ENCODE measurements around the gene ZNF23. TPM values are rescaled to one million over a fixed set of nuclear protein-coding genes. Genes with fewer than 3 reads are reported as not detected.

Gene ZNF23
- total RNA-seq, 1 experiment from 2014 or later, result 11.1 TPM

DNA sequence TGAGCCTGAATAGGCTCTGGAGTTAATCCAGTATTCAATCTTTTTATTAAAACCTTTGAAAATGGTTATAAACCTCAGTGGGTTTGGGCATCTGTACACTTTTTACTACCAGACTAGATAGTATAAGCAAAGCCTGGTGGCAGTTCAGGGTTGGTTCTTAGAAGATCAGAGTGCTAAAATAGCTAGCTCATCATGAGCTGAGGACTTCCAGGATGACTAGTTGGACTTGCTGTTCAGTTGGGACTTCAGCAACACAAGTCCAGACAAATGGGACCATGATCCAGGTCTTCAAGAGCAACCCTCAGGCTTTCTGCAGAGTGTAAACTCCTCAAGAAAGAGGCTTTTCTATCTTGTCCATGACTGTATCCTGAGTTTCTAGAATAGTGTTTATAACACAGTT lies 28.3 kb upstream of the ZNF23 start:
- intact Hi-C loops (cut with micrococcal nuclease), result loop anchor here (5.0 kb wide), 1 partner anchor 38 kb away; no protein-coding TSS in a partner anchor
- H3K27ac ChIP-seq (ENCODE audit: low read depth, low read length), result no peak overlapping the region
- H3K9me2 ChIP-seq (ENCODE audit: insufficient read depth), result no peaks in the 10 kb centered on the region
- H3K9me3 ChIP-seq (ENCODE audit: control insufficient read depth in 1 of 2, insufficient read depth in 1 of 2, low read depth in 1 of 2, low read length in 2 of 2), result no peaks in the 10 kb centered on the region
- H4K20me1 ChIP-seq (ENCODE audit: insufficient read depth), result no peaks in the 10 kb centered on the region
- H3K9ac ChIP-seq (ENCODE audit: low read length), result no peak overlapping the region
- no peaks in the 10 kb centered on the region for H3K79me2 ChIP-seq (ENCODE audit: insufficient read depth, low read length)
- TF ChIP-seq CEBPB (IDR thresholded peaks at IDR 0.05; ENCODE audit: low read depth) (no peak), ZNF274 (IDR thresholded peaks at IDR 0.05; ENCODE audit: low read depth, low read length) (no peak), ZFX (IDR thresholded peaks at IDR 0.05) (no peak), CBX3 (IDR thresholded peaks at IDR 0.05; ENCODE audit: low read depth) (no peak), RAD21 (IDR thresholded peaks at IDR 0.05; ENCODE audit: low read depth) (no peak), POLR2A (IDR thresholded peaks at IDR 0.05; ENCODE audit: borderline replicate concordance, extremely low read depth, insufficient read depth, insufficient read length) (no peak), SIN3A (IDR thresholded peaks at IDR 0.05; ENCODE audit: low read depth) (no peak), FOSL1 (IDR thresholded peaks at IDR 0.05; ENCODE audit: low read depth) (no peak), EZH2phosphoT487 (IDR thresholded peaks at IDR 0.05; ENCODE audit: borderline replicate concordance) (no peak), SRF (IDR thresholded peaks at IDR 0.05; ENCODE audit: low read depth) (no peak), EZH2 (IDR thresholded peaks at IDR 0.05) (no peak), ELF1 (IDR thresholded peaks at IDR 0.05; ENCODE audit: borderline replicate concordance, low read depth) (no peak), YY1 (IDR thresholded peaks at IDR 0.05; ENCODE audit: extremely low read depth, insufficient replicate concordance, low read depth, low read length) (no peak), TCF7L2 (IDR thresholded peaks at IDR 0.05; ENCODE audit: borderline replicate concordance, extremely low read depth, insufficient read depth, insufficient read length) (no peak), EGR1 (IDR thresholded peaks at IDR 0.05; ENCODE audit: low read depth) (no peak)
- TF ChIP-seq, protein P1, sequence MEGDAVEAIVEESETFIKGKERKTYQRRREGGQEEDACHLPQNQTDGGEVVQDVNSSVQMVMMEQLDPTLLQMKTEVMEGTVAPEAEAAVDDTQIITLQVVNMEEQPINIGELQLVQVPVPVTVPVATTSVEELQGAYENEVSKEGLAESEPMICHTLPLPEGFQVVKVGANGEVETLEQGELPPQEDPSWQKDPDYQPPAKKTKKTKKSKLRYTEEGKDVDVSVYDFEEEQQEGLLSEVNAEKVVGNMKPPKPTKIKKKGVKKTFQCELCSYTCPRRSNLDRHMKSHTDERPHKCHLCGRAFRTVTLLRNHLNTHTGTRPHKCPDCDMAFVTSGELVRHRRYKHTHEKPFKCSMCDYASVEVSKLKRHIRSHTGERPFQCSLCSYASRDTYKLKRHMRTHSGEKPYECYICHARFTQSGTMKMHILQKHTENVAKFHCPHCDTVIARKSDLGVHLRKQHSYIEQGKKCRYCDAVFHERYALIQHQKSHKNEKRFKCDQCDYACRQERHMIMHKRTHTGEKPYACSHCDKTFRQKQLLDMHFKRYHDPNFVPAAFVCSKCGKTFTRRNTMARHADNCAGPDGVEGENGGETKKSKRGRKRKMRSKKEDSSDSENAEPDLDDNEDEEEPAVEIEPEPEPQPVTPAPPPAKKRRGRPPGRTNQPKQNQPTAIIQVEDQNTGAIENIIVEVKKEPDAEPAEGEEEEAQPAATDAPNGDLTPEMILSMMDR (IDR thresholded peaks at IDR 0.05 in 2 of 3, conservative IDR thresholded peaks at IDR 0.05 in 1 of 3; ENCODE audit: borderline replicate concordance in 1 of 3, insufficient read depth in 1 of 3, low read depth in 2 of 3, low read length in 2 of 3), result no peak
- TF ChIP-seq, protein P2, sequence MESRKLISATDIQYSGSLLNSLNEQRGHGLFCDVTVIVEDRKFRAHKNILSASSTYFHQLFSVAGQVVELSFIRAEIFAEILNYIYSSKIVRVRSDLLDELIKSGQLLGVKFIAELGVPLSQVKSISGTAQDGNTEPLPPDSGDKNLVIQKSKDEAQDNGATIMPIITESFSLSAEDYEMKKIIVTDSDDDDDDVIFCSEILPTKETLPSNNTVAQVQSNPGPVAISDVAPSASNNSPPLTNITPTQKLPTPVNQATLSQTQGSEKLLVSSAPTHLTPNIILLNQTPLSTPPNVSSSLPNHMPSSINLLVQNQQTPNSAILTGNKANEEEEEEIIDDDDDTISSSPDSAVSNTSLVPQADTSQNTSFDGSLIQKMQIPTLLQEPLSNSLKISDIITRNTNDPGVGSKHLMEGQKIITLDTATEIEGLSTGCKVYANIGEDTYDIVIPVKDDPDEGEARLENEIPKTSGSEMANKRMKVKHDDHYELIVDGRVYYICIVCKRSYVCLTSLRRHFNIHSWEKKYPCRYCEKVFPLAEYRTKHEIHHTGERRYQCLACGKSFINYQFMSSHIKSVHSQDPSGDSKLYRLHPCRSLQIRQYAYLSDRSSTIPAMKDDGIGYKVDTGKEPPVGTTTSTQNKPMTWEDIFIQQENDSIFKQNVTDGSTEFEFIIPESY (IDR thresholded peaks at IDR 0.05; ENCODE audit: extremely low read depth, insufficient replicate concordance, low read length), result no peak
- TF ChIP-seq, protein P3, sequence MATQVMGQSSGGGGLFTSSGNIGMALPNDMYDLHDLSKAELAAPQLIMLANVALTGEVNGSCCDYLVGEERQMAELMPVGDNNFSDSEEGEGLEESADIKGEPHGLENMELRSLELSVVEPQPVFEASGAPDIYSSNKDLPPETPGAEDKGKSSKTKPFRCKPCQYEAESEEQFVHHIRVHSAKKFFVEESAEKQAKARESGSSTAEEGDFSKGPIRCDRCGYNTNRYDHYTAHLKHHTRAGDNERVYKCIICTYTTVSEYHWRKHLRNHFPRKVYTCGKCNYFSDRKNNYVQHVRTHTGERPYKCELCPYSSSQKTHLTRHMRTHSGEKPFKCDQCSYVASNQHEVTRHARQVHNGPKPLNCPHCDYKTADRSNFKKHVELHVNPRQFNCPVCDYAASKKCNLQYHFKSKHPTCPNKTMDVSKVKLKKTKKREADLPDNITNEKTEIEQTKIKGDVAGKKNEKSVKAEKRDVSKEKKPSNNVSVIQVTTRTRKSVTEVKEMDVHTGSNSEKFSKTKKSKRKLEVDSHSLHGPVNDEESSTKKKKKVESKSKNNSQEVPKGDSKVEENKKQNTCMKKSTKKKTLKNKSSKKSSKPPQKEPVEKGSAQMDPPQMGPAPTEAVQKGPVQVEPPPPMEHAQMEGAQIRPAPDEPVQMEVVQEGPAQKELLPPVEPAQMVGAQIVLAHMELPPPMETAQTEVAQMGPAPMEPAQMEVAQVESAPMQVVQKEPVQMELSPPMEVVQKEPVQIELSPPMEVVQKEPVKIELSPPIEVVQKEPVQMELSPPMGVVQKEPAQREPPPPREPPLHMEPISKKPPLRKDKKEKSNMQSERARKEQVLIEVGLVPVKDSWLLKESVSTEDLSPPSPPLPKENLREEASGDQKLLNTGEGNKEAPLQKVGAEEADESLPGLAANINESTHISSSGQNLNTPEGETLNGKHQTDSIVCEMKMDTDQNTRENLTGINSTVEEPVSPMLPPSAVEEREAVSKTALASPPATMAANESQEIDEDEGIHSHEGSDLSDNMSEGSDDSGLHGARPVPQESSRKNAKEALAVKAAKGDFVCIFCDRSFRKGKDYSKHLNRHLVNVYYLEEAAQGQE (IDR thresholded peaks at IDR 0.05; ENCODE audit: low read depth), result no peak
- TF ChIP-seq, protein P4, sequence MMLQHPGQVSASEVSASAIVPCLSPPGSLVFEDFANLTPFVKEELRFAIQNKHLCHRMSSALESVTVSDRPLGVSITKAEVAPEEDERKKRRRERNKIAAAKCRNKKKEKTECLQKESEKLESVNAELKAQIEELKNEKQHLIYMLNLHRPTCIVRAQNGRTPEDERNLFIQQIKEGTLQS (IDR thresholded peaks at IDR 0.05), result no peak
- TF ChIP-seq, protein P5, sequence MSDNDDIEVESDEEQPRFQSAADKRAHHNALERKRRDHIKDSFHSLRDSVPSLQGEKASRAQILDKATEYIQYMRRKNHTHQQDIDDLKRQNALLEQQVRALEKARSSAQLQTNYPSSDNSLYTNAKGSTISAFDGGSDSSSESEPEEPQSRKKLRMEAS (IDR thresholded peaks at IDR 0.05), result no peak
- H3K4me1 ChIP-seq (ENCODE audit: control insufficient read depth in 1 of 2, insufficient read depth in 2 of 2, low read length in 2 of 2), result no peaks in the 10 kb centered on the region
- H3K4me3 ChIP-seq (replicated peaks in 1 of 2; ENCODE audit: low read depth in 1 of 2, low read length in 2 of 2), result no peak overlapping the region
- H3K36me3 ChIP-seq (ENCODE audit: control insufficient read depth in 1 of 2, insufficient read depth in 2 of 2, low read length in 2 of 2), result no peaks in the 10 kb centered on the region
- ChIA-PET POLR2A (no interaction called here), RAD21 (ENCODE audit: low non-redundant PET in 1 of 2, low total read pairs in 2 of 2, uncharacterized antibody in 2 of 2, unreplicated experiment in 2 of 2) (no interaction called here), CTCF (interaction anchor here (1.6 kb wide), 1 partner anchor 9 kb away, joined by 4 read pairs; no protein-coding TSS in a partner anchor)
- H3K4me2 ChIP-seq (ENCODE audit: low read length), result no peak overlapping the region
- ATAC-seq (no peak), DNase-seq (ENCODE audit: low read depth, low spot score) (no peak)
- H3K27me3 ChIP-seq (ENCODE audit: insufficient read depth, low read length), result no peaks in the 10 kb centered on the region
- no TSS peak for BruUV-seq (replicated peaks)
- H2AFZ ChIP-seq (ENCODE audit: low read depth, low read length, poor library complexity, severe bottlenecking), result no peak overlapping the region

Data from HCT116 (cell line).